HG02610 (cell line): Measurements from ENCODE around the gene ZNF697.
A peak's percentile ranks its signal among the peaks of the same experiment; 100 is the strongest.
"Not testable (repeated sequence)": the region's sequence is repeated elsewhere in the genome, so short reads cannot be mapped to it uniquely, and the experiment has no call there.

Experiments used
- ATAC-seq: cut with Tn5 transposase; IDR thresholded peaks from one replicate; pipeline ENCODE4 v1.9.1; 2021; ENCODE audit warnings: mild to moderate bottlenecking, moderate library complexity; ENCODE audit not compliant: unreplicated experiment

Gene ZNF697

GRCh38 chr1:119632103-119632490, 16.0 kb downstream of the ZNF697 start:
- no peak for ATAC-seq

- ATAC-seq, result no peak
Observed at GRCh38 chr1:119631433-119632102, 16.5 kb downstream of the ZNF697 start.

GRCh38 chr1:119631086-119631432, 17.0 kb downstream of the ZNF697 start:
- ATAC-seq, result no peak

- ATAC-seq, result no peak
Observed at GRCh38 chr1:119626841-119627240, 21.2 kb downstream of the ZNF697 start.

DNA sequence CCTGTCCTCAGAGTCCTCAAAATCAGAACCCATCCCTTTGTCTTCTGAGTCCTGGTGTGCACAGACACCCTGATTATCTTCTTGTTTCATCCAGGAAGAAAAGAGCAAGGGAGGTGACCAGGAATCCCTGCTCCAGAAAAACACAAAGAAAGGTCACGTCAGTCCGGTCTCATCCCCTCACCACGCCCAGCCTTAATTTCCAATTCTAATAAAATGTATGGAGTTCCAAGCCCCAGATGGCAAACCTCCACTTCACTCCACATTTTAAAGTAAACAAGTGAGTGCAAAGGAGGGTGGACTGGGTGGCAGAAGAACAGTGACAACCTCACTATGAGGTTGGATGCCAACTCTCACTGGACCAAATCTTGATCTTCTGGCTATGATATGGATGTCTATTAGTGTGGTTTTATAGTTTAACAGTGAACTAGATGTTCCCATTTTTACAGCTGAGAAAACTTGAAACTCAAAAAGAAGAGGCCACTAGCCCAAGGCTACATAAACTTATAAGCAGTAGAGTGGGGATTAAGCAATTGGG, 22.0 kb downstream of the ZNF697 start:
- ATAC-seq, result no peak

GRCh38 chr1:119623678-119624077, 24.4 kb downstream of the ZNF697 start:
- no peak for ATAC-seq

GRCh38 chr1:119623193-119623515, 24.9 kb downstream of the ZNF697 start:
- ATAC-seq, result no peak

DNA sequence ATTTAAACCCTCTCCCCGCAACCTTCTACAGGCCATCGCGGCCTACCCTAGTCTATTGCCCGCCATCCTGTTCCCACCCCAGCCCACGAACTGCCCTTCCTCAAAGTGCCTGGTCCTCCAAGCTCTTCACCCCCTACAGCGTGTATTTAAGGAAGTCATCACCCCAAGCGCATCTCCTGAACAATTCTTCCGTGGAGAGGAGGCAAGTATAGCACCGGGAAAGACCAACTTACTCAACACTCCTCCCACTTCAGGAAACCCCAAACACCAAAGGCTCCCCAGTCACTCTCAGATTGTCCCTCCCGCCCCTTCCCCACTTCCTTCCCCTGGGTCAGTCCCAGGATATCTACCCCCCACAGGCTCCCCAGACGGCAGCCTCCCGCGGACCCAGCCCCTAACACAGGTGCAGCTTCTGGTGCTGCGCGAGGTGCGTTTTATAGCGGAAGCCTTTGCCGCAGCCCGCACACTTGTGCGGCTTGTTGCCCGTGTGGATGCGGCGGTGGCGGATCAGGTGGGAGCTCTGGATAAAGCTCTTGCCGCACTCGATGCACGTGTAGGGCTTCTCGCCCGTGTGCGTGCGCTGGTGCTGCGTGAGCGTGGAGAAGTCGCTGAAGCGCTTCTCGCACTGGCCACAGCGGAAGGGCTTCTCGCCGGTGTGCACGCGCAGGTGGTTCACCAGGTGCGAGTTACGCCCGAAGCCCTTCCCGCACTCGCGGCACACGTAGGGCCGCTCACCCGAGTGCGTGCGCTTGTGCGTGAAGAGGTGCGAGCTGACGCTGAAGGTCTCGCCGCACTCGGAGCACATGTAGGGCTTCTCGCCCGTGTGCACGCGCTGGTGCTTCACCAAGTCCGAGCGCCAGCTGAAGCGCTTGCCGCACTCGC, 25.5 kb downstream of the ZNF697 start:
- ATAC-seq, result no peak

DNA sequence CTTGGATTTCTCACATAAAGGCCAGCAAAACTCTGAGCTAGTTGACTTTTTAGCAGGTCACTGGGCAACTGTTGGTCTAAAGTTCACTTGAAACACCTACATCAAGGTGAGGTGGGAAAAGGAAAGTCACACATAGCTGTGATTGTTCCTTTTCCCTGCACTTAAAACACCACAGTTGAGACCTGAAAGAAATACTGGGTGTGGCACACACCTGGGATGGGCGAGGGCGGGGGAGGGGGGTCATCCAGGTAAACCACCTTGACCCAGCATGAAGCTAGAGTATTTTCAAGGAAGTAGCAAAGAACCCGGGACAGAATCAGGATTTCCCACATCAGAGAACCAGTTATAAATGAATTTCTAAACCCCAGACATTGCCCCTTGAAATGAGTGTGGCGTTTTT, 26.4 kb downstream of the ZNF697 start:
- ATAC-seq, result no peak

DNA sequence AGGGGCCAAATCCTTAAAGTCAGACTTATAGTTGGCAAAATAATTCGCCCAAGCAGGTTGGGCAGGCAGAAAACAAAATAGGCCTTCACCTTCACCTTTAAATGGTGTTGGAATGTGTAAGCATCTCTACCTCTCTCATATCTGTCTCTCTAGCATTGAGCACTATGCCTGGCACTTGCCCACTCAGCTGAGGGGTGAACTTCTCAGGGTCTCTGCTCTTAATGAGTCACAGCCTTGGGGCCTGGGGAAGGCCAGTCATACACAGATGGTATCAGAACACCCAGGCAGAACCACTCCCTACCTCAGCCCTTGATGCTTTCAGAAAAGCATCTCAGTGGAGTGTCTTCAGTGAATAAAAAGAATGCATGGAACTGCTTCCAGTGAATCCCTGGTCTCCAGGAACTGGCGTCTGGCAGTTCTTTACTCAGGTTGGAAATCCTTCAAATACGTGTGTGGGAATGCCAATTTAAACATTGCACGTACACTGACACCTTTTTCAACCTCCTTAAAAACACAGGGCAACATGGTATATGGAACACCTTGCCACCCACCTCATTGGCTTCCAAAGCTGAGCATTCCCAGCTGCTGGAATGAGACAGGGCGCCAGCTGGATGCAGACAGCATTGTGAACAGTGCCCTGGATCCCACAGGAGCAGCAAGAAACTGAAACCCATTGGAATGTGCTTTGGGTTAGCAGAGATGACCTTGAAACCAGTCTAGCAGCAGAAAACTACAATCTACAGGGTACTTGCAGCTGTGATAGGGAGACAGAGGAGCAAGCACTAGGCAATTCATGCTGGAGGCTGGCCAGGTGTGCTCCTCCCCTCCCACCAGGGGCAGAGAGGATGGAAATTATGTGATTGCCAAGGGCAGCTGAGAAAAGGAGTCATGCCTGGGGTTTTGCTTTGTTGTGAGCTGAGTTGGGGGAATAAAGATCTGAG, 30.0 kb downstream of the ZNF697 start:
- no peak for ATAC-seq

- not testable (repeated sequence) for ATAC-seq
Observed at GRCh38 chr1:119616748-119617147, 31.3 kb downstream of the ZNF697 start.

DNA sequence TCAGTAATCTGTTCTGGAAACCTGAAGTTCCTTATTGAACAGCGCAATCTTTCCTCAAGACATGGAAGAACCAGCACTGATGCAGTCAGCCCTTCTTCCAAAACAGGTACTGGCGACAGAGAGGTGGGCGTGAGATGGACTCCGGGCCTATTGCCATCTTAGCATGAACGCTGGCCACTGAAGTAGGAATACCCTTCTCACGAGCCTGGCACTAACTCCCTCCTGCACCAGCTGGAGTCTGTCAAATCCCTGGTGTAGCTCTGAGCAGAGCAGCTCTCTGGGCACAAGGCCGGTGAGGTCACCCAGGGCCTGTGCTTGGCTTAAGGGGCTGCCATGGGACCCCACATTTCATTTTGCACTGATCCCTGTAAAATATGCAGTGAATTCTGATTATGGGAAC, 33.0 kb downstream of the ZNF697 start:
- not testable (repeated sequence) for ATAC-seq

DNA sequence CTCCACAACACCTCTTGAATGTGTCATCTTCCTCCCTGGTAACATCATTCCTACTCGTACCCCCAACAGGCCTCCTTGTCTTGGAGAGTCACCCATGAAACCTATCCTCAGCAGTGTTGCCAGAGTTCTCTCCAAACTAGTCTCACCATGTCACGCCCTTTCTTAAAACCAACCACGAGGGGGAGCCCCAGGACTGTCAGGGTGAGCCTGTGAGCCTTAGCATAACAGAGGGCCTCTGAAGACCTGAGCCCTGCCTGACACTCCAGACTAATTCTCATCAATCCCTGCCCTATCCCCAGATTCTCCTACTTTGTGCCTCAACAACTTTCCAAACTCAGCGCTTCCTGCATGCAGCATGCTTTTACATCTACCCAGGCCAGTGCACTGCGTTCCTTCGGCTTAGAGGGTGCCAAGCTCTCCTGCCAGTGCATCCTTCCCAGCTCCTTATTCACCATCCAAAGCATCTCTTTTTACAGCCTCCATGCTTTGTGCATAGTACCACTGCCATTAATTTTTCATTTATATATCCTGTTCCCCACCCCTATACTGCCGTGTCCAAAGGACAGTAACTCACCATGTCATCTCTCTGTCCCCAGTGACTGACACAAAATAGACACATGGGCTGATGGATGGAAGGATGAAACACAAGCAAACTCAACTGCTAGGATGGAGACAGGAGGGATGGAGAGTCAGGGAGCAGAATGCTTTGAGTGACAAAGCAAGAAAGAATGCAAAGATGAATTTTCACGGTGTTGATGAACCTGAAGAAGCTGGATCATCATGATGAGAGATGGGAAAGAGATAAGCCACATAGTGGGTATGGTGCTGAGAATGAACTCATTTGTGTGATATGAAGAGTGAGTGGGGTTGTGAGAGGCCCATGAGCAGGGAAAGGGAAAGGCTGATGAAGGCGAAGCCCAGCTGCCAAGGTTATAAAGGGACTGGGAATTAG, 34.0 kb downstream of the ZNF697 start:
- ATAC-seq, result peak; percentile 81

DNA sequence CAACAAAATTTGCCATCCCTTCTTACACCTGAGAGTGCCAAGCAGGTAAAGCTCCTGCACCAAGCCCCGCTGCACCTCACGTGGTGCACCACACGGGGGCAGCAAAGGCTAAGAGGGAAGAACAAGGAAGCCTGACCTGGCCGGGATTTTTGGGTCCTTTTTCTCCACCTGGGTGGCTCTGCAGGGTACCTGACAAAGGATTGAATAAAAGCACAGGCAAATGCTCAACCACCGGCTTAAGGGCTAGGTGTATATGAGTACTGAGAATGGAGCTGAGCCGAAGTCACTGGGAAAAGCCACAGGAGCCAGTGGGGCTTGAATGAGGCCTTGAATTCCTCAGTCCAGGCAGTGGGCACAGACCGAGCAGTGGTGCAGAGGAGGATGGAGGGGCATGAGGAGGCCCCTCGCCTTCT, 36.4 kb downstream of the ZNF697 start:
- peak; percentile 37 for ATAC-seq

DNA sequence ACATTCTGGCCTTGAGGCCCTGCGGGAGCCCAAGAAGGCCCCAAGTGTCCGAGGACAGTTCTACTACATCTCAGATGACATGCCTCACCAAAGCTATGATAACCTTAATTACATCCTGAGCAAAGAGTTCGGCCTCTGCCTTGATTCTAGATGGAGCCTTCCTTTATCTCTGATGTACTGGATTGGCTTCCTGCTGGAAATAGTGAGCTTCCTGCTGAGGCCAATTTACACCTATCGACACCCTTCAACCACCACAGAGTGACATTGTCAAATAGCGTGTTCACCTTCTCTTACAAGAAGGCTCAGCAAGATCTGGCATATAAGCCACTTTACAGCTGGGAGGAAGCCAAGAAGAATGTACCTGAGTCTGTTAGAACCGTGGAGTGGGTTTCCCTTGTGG, 39.2 kb downstream of the ZNF697 start:
- ATAC-seq, result not testable (repeated sequence)

DNA sequence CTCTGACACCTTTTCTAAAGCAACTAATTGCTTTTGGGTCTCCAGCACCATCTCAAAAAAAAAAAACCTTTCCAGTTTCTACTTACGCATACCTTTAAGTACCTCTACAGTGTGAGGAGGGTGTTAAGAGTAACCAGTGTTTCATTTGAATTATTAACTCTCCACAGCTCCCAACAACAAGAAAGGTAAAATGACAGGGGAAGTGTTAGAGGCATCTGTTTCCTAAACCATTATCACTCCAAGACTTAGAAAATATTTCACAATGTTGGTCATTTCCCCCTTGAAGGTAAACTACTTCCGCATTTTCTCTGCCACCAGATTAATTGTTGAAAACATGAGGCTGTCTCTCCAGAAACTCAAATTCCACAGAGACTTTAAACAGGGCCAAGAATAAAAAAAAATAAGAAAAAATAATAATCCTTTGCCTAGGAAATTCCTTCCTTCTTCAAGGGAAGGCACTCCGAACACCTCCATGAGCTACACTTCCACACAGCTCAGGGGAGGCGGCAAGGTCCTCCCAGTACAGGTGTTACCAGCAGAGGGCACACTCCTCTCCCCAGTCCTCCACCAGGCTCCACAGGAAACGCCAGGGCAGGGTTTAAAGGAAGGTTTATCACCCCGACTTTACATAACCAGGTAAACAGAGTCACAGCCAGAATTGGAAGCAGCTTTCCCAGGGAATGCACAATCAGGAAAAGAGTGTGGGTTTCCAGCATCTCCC, 40.8 kb downstream of the ZNF697 start:
- not testable (repeated sequence) for ATAC-seq

- no peak for ATAC-seq
Observed at GRCh38 chr1:119606394-119606793, 41.7 kb downstream of the ZNF697 start.

GRCh38 chr1:119605686-119606085, 42.4 kb downstream of the ZNF697 start:
- ATAC-seq, result no peak

DNA sequence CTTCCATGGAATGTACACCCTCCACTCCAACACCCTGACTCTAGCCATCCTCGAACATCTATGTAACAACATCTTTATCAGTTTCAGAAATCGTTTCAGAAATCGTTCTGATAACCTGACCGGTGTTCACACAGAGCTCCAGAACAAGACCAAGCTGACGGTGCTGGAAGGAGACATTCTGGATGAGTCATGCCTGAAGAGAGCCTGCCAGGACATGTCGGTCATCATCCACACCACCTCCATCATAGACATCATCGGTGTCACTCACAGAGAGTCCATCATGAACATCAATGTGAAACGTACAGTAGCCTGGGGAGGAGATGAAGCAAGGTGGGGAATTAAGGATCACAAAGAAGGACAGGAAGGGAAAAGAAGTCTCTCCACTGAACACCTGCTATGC, 43.0 kb downstream of the ZNF697 start:
- not testable (repeated sequence) for ATAC-seq
